ENCODE measurements around the gene JAK3. TPM values are rescaled to one million over a fixed set of nuclear protein-coding genes. Genes with fewer than 3 reads are reported as not detected.

The JAK3 gene
- polyA plus RNA-seq, 2 of the 4 experiments (the other 2 are of a cell fraction) = 0.31 to 0.89 TPM

DNA sequence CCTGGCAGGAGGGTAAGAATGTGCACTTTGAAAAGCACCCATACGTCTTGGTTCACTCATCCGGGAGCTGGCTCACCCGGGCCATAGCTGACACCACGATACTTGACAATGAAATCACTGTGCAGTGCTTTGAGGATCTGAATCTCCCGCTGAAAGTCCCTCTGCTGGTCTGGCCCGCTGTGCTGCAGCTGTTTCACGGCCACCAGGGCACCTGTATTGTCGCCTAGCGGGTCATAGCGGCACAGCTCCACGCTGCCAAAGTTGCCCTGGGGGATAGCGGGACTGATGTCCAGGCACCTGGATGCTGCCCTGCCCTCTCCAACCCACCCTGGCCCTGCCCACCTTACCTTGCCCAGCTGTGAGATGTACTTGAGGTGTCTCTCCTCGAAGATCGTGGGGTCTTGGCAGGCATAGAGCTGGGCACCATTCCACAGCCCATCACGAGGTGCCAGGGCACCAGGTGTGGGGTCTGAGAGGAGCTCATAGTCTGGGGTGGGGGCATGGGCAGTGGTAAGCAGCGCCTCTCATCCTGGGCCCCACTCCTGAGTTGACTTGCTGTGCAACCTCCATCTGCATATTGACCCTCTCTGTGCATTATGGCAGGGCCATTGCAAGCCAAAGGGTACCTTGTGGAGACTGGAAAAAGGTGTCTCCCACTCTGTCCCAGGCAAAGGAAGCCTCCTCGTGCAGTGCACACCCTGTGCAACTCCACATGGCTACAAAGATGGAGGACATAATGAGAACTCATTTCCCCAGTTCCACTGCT, 15.2 kb downstream of the JAK3 start:
- Histone ChIP-seq H3K9me3 (no peaks in the 10 kb centered on the region), H3K4me2 (no peak overlapping the region), H3K4me1 (peaks cover 4% of the 10 kb centered on the region; the same call in 1 of the 3 replicates), H3K4me3 (no peak overlapping the region), H3K27ac (no peak overlapping the region)
- ChIA-PET CTCF (interaction anchor here (0.9 to 1.9 kb wide), 3 partner anchors 10 to 27 kb away, joined by 4 to 9 read pairs (median 4); partner anchors contain the start of gene RPL18A), POLR2A (interaction anchor here (0.5 kb wide), 1 partner anchor 8 kb away, joined by 3 read pairs; no protein-coding TSS in a partner anchor)
- FAIRE-seq = no peak
- WGBS (ENCODE audit: missing lambda C conversion rate) = 83% methylated on average over 15 of the region's 17 CpGs
- TF ChIP-seq KDM1A (IDR thresholded peaks at IDR 0.05; ENCODE audit: low read depth) (peak; percentile 33; the same call in 1 of the 2 replicates), ZFP36 (IDR thresholded peaks at IDR 0.05; ENCODE audit: borderline replicate concordance, partially characterized antibody) (peak; percentile 9), MAFK (IDR thresholded peaks at IDR 0.05; ENCODE audit: partially characterized antibody) (no peak)
- no peak for ATAC-seq
- no peak for DNase-seq (ENCODE audit: low read depth in 1 of 2, low spot score in 1 of 2)

DNA sequence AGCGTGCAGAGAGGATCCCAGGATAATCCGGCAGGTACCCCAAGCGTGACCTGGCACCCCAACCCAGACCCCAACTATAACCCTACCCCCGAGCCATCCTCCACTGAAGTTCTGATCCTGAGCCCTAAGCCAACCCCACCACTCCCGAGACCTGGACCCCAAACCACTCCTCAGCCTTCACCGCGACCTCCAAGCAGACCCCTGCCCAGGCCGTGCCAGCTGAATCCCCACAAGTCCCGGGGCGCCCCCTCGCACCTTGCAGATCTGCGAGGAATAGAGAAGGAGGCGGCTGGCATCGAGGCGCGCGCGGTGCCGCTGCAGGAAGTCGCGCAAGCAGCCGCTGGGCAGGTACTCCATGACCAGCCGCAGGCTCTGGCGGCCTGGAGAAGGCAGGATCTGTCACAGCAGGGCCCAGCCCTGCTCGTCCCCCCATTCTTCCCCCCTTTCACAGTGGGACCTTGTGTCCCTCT, 16.3 kb downstream of the JAK3 start:
- CTCF ChIA-PET = interaction anchor here (1.9 kb wide), 1 partner anchor 24 kb away, joined by 9 read pairs; no protein-coding TSS in a partner anchor
- WGBS (ENCODE audit: missing lambda C conversion rate) = 90% methylated on average over 6 of the region's 25 CpGs
- Histone ChIP-seq H3K4me2 (no peak overlapping the region; the same call in 2 of the 3 replicates), H3K4me1 (peaks cover 4% of the 10 kb centered on the region; the same call in 1 of the 3 replicates), H3K9me3 (no peaks in the 10 kb centered on the region), H3K27ac (0 out of 6 replicates have a peak overlapping the region, but pooled peaks of 1 of the 2 experiments have one; percentile 38), H3K4me3 (no peak overlapping the region)
- no peak for FAIRE-seq
- POLR2A ChIA-PET = interaction anchor here (1.0 to 1.3 kb wide), 2 partner anchors 20 to 28 kb away, joined by 3 to 9 read pairs; partner anchors contain the start of gene RPL18A
- no peak for DNase-seq (ENCODE audit: low read depth in 1 of 2, low spot score in 1 of 2)
- no peak for ATAC-seq
- TF ChIP-seq CBX8 (IDR thresholded peaks at IDR 0.05) (no peak), JUNB (IDR thresholded peaks at IDR 0.05) (no peak), EHF (CRISPR knock-in tag; IDR thresholded peaks at IDR 0.05) (no peak), FOXS1 (CRISPR knock-in tag; IDR thresholded peaks at IDR 0.05) (no peak), ZSCAN20 (CRISPR knock-in tag; IDR thresholded peaks at IDR 0.05) (no peak), ZFP36 (IDR thresholded peaks at IDR 0.05; ENCODE audit: borderline replicate concordance, partially characterized antibody) (no peak), TP53 (CRISPR knock-in tag; IDR thresholded peaks at IDR 0.05) (no peak), POLR2AphosphoS2 (conservative IDR thresholded peaks at IDR 0.05; ENCODE audit: low read length) (no peak), PHF8 (IDR thresholded peaks at IDR 0.05; ENCODE audit: borderline replicate concordance, low read depth) (no peak), TFCP2L1 (CRISPR knock-in tag; IDR thresholded peaks at IDR 0.05) (no peak), HOXA7 (CRISPR knock-in tag; IDR thresholded peaks at IDR 0.05) (no peak), HOXB5 (CRISPR knock-in tag; IDR thresholded peaks at IDR 0.05) (no peak)
- TF ChIP-seq, protein P1, sequence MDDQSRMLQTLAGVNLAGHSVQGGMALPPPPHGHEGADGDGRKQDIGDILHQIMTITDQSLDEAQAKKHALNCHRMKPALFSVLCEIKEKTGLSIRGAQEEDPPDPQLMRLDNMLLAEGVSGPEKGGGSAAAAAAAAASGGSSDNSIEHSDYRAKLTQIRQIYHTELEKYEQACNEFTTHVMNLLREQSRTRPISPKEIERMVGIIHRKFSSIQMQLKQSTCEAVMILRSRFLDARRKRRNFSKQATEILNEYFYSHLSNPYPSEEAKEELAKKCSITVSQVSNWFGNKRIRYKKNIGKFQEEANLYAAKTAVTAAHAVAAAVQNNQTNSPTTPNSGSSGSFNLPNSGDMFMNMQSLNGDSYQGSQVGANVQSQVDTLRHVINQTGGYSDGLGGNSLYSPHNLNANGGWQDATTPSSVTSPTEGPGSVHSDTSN (IDR thresholded peaks at IDR 0.05) = no peak

DNA sequence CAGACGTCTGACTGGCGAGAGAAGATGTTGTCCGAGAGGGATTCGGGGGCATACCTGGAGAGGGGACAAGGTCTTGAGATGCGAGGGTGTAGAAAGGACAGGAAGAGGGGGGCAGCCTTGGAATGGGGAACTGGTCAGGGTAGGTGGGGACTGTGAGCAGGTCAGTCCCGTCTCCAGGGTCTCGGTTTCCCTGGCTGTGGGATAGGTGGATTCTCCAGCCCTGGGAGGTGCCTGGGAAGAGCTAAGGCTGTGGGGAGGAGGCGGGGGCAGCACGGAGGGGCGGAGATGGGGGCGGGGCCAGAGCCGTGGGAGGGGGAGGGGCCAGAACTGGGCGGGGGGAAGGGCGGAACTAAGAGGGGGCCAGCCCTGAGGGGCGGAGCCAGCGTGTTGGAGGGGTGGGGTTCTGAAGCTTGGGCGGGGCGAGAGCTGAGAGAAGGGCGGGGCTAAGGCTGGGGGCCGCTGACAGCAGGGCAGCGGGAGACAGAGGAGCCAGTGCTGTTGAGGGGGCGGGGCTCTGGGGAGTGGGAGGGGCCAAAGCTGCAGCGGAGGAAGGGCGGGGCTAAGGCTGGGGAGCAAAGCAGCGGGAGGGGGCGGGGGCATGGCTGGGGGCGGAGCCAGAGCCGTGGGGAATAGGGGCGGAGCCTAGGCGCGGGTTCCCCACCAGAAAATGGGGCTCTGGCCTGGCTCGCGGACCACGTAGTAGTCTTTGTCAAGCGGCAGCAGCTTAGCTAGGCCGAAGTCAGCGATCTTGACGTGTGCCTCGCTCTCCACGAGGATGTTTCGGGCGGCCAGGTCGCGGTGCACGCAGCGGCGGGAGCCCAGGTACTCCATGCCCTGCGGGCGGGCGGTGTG, 17.0 kb downstream of the JAK3 start:
- H3K4me1 ChIP-seq = peaks cover 4% of the 10 kb centered on the region; the same call in 1 of the 3 replicates
- WGBS (ENCODE audit: missing lambda C conversion rate) = 66% methylated on average over 23 of the region's 50 CpGs
- ATAC-seq (peak; percentile 85 to 93), DNase-seq (ENCODE audit: low read depth in 1 of 2, low spot score in 1 of 2) (peak; percentile 89 to 91), FAIRE-seq (no peak)
- TF ChIP-seq, protein P2, sequence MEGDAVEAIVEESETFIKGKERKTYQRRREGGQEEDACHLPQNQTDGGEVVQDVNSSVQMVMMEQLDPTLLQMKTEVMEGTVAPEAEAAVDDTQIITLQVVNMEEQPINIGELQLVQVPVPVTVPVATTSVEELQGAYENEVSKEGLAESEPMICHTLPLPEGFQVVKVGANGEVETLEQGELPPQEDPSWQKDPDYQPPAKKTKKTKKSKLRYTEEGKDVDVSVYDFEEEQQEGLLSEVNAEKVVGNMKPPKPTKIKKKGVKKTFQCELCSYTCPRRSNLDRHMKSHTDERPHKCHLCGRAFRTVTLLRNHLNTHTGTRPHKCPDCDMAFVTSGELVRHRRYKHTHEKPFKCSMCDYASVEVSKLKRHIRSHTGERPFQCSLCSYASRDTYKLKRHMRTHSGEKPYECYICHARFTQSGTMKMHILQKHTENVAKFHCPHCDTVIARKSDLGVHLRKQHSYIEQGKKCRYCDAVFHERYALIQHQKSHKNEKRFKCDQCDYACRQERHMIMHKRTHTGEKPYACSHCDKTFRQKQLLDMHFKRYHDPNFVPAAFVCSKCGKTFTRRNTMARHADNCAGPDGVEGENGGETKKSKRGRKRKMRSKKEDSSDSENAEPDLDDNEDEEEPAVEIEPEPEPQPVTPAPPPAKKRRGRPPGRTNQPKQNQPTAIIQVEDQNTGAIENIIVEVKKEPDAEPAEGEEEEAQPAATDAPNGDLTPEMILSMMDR (IDR thresholded peaks at IDR 0.05) = no peak
- no peak for TF ChIP-seq GATA3 (IDR thresholded peaks at IDR 0.05; ENCODE audit: borderline replicate concordance)
- TF ChIP-seq ZFP36 (IDR thresholded peaks at IDR 0.05; ENCODE audit: borderline replicate concordance, partially characterized antibody) = no peak
- TF ChIP-seq RARB (CRISPR knock-in tag; IDR thresholded peaks at IDR 0.05) = no peak
- H3K4me2 ChIP-seq = peak overlapping the region; percentile 100
- POLR2A ChIA-PET = interaction anchor here (0.7 to 1.3 kb wide), 5 partner anchors 12 to 112 kb away, joined by 3 to 9 read pairs (median 4); partner anchors contain the start of genes B3GNT3, MAP1S and RPL18A
- peak overlapping the region; percentile 88 to 89 for H3K27ac ChIP-seq
- peak overlapping the region; percentile 55 for H3K4me3 ChIP-seq
- CTCF ChIA-PET = interaction anchor here (0.7 to 1.2 kb wide), 2 partner anchors 10 to 46 kb away, joined by 3 read pairs; no protein-coding TSS in a partner anchor
- no peaks in the 10 kb centered on the region for H3K9me3 ChIP-seq
